ENCODE measurements around the gene PDE7B.
A peak's percentile ranks its signal among the peaks of the same experiment; 100 is the strongest.

Gene PDE7B

GRCh38 chr6:135985471-135985870 lies 134.0 kb downstream of the PDE7B start:
- DNase-seq (ENCODE audit: low read depth): peak; percentile 7
- H3K4me3 ChIP-seq (ENCODE audit: low read length): no peak overlapping the region
- no peak for TF ChIP-seq CTCF (conservative IDR thresholded peaks at IDR 0.05; ENCODE audit: low read depth, low read length)

GRCh38 chr6:135987226-135987625 lies 135.7 kb downstream of the PDE7B start:
- H3K4me3 ChIP-seq (ENCODE audit: low read length): no peak overlapping the region
- TF ChIP-seq CTCF (conservative IDR thresholded peaks at IDR 0.05; ENCODE audit: low read depth, low read length): no peak
- DNase-seq (ENCODE audit: low read depth): no peak

GRCh38 chr6:135990439-135990838 lies 138.9 kb downstream of the PDE7B start:
- DNase-seq (ENCODE audit: low read depth): no peak
- no peak for TF ChIP-seq CTCF (conservative IDR thresholded peaks at IDR 0.05; ENCODE audit: low read depth, low read length)
- H3K4me3 ChIP-seq (ENCODE audit: low read length): no peak overlapping the region

GRCh38 chr6:135990855-135991464 lies 139.5 kb downstream of the PDE7B start:
- no peak for TF ChIP-seq CTCF (conservative IDR thresholded peaks at IDR 0.05; ENCODE audit: low read depth, low read length)
- no peak for DNase-seq (ENCODE audit: low read depth)
- no peak overlapping the region for H3K4me3 ChIP-seq (ENCODE audit: low read length)

GRCh38 chr6:135992739-135993138 lies 141.2 kb downstream of the PDE7B start:
- no peak for DNase-seq (ENCODE audit: low read depth)
- H3K4me3 ChIP-seq (ENCODE audit: low read length): no peak overlapping the region
- TF ChIP-seq CTCF (conservative IDR thresholded peaks at IDR 0.05; ENCODE audit: low read depth, low read length): no peak

- H3K4me3 ChIP-seq (ENCODE audit: low read length): no peak overlapping the region
- no peak for TF ChIP-seq CTCF (conservative IDR thresholded peaks at IDR 0.05; ENCODE audit: low read depth, low read length)
- DNase-seq (ENCODE audit: low read depth): no peak
Observed at GRCh38 chr6:135993361-135993760, 141.9 kb downstream of the PDE7B start.

GRCh38 chr6:135994857-135995544 lies 143.5 kb downstream of the PDE7B start:
- no peak for DNase-seq (ENCODE audit: low read depth)

More at GRCh38 chr6:135994857-135995544, 143.5 kb downstream of the PDE7B start:
- TF ChIP-seq CTCF (conservative IDR thresholded peaks at IDR 0.05; ENCODE audit: low read depth, low read length): no peak
- H3K4me3 ChIP-seq (ENCODE audit: low read length): no peak overlapping the region

Measured in retinal pigment epithelial cell (primary cell).